Fibroblast of the aortic adventitia (primary cell): ENCODE measurements around the gene SEMA7A. TPM values are rescaled to one million over a fixed set of nuclear protein-coding genes. Genes with fewer than 3 reads are reported as not detected.
"Not testable (repeated sequence)": the region's sequence is repeated elsewhere in the genome, so short reads cannot be mapped to it uniquely, and the experiment has no call there.

ENCODE experiments used
- DNase-seq: peaks from one replicate; pipeline ENCODE4 v3.0.0-alpha.2; 2010; ENCODE audit warnings: low read depth
- H3K4me3 ChIP-seq: 2 replicates; pipeline ENCODE4 v1.5.1; 2011; ENCODE audit warnings: low read depth, mild to moderate bottlenecking, control low read depth, low read length, moderate library complexity
- CTCF ChIP-seq: IDR thresholded peaks from 2 replicates; pipeline ENCODE4 v1.5.1; 2011; ENCODE audit warnings: mild to moderate bottlenecking, low read length, control low read depth, inconsistent platforms; ENCODE audit not compliant: insufficient read depth
- total RNA-seq: library from RNA; depleted of rRNA; stranded (reverse); fragments of >200 nt; gene quantifications from 2 replicates; pipeline ENCODE4 v1.2.3, GENCODE V29; 2012; ENCODE audit warnings: low replicate concordance

The SEMA7A gene
- total RNA-seq, 1 donor: 7.9 TPM

DNA sequence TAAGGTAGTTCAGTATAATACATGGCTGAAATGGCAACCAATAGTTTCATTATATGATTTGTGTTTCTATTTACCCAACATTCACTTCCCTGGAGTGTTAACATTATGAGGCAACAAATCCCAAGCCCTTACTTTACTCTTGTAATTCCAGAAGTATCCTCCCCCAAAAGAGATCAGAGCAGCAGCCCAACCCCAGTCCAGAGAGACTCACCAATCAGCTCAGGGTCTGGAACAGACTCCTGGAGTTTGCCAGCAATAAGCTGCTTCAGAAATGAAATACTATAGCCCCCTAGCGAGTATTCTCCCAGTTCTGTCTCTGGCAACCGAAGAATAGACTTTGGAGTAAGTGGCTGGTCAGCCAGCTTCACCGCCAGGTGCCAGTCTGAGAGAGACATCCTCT lies 24.7 kb upstream of the SEMA7A start:
- no peak overlapping the region for H3K4me3 ChIP-seq
- DNase-seq: no peak
- no peak for TF ChIP-seq CTCF

- DNase-seq, H3K4me3 ChIP-seq: not testable (repeated sequence)
These were observed 23.3 kb upstream of the SEMA7A start for GRCh38 chr15:74457036-74457435.

DNA sequence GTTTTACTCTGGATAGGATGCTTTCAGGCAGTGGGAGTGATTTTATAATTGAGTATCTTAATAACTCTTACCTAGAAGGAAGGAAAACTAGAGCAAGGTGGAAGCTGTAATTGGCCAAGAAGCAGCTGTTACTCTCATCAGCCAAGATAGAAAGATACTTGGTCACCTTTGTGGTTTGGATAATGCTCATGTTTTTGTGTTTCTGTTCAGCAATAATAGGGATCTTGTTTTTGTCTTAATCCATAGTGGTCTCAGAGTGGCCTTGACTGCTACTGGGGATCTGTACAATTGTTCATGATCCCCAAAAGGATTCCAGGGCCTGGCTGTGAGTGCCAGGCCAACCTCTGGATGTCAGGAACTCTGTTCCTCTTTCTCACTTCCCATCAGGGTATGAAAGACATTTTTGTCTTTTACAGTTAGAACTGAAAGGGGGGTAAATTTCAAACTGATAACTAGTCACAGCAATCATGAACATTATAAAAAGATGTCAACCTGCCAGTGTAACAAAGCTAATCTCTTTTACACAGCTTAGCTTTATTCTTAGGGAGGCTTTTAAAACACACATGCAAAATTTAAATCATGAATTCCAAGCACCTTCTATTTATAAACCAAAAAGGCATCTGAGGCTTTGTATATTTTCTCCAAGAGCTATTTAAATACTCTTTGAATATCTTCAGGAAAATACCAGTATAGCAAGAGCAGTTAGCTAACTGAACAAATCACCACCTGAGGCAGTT lies 21.2 kb upstream of the SEMA7A start:
- no peak for TF ChIP-seq CTCF
- no peak overlapping the region for H3K4me3 ChIP-seq
- no peak for DNase-seq

GRCh38 chr15:74453925-74454763 lies 20.4 kb upstream of the SEMA7A start:
- H3K4me3 ChIP-seq: no peak overlapping the region
- no peak for TF ChIP-seq CTCF
- peak; percentile 9 for DNase-seq

- no peak for DNase-seq
- H3K4me3 ChIP-seq: no peak overlapping the region
- TF ChIP-seq CTCF: no peak
These were observed 18.4 kb upstream of the SEMA7A start for GRCh38 chr15:74451861-74452835.

DNA sequence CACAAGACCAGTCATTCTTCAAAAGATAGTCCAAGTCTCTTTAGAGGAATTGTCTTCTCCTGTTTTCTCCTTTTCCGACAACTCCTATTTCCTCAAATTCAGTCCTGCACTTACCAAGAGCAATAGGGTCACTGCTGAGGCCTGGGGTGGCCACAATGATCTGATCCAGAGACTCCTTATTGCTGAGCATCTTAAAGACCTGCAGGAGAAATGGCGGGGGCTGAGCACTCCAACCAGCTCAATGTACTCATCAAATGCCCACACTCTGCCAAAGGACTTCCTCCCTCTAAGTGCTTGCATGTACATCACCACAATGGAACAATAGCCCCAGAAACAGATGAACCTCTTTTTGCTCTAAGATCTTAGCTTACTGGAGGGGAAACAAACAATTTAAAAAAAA lies 17.6 kb upstream of the SEMA7A start:
- H3K4me3 ChIP-seq: no peak overlapping the region
- TF ChIP-seq CTCF: no peak
- DNase-seq: no peak
